COLO829 (cell line): ENCODE results near the gene ZNF335.
A peak's percentile ranks its signal among the peaks of the same experiment; 100 is the strongest.
"Not testable (repeated sequence)": the region's sequence is repeated elsewhere in the genome, so short reads cannot be mapped to it uniquely, and the experiment has no call there.

Experiments used
- DNase-seq: peaks from one replicate; pipeline ENCODE4 v3.0.0; 2012; ENCODE audit warnings: low spot score

Gene ZNF335

DNA sequence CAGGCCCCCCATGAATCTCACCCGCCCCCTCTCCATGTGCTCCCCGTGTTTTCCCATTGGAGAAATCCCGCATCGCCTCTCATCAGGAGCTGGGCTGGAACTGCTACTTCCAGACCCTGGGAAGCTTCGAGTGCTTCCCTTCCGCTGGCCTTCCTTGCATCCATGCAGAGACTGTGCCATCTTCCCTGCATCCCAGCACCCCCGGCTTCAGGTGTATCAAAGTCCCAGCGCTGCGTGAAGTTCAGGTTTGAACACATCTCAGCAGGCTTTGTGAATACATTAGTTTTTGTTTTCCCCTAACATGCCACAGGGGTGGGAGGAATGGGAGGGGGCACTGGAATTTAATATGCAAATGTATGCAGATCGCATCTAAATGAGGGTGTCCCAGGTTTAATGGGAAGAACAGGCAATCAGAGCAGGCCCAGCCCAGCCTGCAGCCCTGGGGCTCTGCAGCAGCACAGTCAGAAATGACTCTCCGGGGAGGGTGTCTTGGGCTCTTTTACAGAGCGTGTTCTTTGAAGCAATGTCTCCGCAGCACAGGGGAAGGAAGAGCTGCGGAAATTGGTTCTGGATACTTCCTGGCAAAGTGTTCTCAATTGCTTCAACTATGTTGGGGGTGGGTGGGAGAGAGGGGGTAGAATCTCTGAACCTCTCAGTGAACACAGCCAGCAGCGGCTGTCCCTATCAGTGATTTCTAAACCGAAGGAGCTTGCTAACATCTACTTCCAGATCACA is 28.4 kb upstream of the ZNF335 start:
- DNase-seq, result no peak

DNA sequence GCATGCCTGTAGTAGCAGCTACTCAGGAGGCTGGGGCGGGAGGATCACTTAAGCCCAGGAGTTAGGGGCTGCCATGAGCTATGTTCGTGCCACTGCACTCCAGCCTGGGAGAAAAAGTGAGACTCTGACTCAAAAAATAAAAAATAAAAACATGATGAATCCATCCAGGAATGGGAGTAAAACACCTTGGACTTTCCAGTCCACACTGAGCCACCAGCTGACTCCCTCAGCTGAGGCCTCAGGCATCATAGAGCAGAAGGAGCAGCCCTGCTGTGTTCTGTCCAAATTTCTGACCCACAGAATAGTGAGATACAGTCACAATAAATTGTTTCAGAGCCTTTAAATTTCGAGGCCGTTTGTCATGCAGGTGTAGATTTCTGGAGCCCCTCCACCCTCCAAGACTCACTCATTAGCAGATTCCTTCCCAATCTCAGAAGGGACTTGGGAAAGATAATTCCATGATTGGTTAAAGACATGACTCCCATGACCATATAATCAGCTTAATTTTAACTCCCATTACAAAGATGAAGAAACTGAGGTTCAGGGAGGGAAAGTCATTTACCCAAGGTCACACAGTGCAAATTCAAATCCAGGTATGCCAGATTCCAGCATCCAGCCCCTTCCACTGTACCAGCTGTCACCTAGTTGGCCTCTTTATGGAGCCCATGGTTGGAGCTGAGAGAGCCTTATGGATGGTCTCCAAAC is 27.7 kb upstream of the ZNF335 start:
- DNase-seq, result no peak

GRCh38 chr20:45998761-45999160 is 26.8 kb upstream of the ZNF335 start:
- no peak for DNase-seq

GRCh38 chr20:45998337-45998736 is 26.3 kb upstream of the ZNF335 start:
- no peak for DNase-seq

DNA sequence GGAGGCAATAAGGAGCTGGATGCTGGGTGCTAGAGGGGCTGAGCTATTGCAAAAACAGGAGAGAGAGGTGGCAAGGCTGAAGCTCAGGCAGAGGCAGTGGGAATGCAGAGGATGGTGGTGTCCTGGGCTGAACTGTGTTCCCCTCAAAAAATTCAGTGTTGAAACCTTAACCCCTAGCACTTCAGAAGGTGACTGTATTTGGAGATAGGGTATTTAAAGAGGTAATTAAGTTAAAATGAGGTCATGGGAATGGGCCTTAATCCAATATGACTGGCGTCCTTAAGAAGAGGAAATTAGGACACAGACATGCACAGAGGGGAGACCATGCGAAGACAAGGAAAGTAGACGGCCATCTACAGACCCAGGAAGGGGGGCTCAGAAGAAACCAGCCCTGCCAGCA is 25.2 kb upstream of the ZNF335 start:
- DNase-seq, result no peak

GRCh38 chr20:45995495-45996097 is 23.6 kb upstream of the ZNF335 start:
- DNase-seq, result not testable (repeated sequence)

GRCh38 chr20:45994761-45995493 is 22.9 kb upstream of the ZNF335 start:
- DNase-seq, result no peak

DNA sequence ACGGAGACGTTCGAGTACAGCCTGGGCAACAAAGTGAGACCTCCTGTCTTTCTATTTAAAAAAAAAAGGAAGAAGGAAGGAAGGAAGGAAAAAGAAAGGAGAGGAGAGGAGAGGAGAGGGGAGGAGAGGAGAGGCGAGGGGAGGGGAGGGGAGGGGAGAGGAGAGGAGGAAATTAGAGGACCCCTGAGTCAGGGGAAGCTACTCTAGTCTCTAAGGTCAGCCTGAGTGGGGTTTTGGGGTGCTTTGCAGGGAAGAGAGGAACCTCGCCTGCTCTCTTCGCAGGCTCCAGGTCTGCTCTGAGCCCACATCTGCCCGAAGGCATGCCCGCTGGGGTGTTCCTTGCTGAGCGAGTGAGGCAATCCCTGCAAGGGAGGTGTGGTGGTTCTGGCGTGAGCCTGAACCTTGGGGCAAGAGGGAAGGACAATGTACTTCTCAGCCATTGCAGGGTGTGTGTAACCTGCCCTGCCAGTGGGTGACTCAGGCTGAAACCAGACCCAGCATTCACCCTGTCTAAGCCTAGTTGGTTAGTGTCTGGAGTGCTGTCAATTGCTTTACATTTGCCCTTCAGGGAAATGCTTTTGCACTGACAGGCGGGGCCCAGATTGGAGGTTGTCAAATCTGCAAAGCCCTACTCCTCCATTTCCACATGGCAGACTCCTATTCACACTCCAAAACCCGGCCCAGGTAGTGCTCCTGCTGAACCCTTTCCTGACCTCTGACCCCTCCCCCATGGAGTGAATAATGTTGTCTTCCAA is 21.4 kb upstream of the ZNF335 start:
- DNase-seq, result peak; percentile 77

GRCh38 chr20:45991616-45992015 is 19.6 kb upstream of the ZNF335 start:
- no peak for DNase-seq

DNA sequence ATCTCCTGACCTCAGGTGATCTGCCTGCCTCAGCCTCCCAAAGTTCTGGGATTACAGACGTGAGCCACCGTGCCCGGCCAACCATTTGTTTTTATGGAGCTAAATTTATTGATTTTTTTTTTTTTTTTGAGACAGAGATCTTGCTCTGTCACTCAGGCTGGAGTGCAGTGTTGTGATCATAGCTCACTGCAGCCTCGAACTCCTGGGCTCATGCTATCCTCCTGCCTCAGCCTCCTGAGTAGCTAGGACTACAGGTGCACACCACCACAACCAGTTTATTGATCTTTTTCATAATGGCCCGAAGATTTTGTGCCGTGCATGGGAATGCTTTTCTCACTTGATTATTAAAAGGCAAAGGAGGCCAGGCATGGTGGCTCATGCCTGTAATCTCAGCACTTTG is 16.8 kb upstream of the ZNF335 start:
- DNase-seq, result not testable (repeated sequence)

DNA sequence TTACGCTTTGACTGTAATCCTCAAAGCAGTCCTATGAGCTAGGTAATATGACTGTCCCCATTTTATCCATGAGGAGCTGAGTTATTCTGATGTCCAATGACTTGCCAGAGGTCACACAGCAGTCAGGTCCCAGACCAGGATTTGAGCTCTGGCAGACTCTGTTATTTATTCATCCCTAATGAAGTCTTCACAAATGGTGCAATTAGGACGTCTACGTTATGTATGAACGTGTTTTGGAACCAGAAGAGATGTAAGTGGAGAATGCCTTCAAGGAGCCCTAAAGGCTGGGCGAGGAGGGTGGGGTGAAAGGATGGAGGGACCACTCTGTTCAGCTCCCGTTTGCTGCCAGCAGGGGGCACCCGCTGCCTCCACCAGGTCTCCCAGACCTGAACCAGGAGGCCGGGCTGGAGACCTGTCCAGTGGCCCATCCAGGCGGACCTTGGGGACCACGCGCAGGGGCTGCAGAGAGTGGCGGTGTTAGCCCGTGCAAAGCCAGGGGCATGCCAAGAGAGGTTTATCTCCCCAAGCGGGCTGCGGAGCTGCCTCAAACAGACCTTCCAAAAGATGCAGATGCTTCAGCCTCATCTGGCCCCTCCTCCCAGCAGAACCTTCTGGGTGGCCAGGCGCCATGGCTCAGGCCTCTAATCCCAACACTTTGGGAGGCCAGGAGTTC is 15.2 kb upstream of the ZNF335 start:
- peak; percentile 75 for DNase-seq

GRCh38 chr20:45985573-45985972 is 13.6 kb upstream of the ZNF335 start:
- no peak for DNase-seq

GRCh38 chr20:45983279-45983743 is 11.3 kb upstream of the ZNF335 start:
- DNase-seq, result no peak

- no peak for DNase-seq
These were observed 9.3 kb upstream of the ZNF335 start for GRCh38 chr20:45981261-45981660.

- no peak for DNase-seq
These were observed 4.1 kb upstream of the ZNF335 start for GRCh38 chr20:45976086-45976485.

GRCh38 chr20:45975686-45976085 is 3.7 kb upstream of the ZNF335 start:
- DNase-seq, result no peak

- DNase-seq, result no peak
These were observed 3.0 kb upstream of the ZNF335 start for GRCh38 chr20:45974896-45975565.

DNA sequence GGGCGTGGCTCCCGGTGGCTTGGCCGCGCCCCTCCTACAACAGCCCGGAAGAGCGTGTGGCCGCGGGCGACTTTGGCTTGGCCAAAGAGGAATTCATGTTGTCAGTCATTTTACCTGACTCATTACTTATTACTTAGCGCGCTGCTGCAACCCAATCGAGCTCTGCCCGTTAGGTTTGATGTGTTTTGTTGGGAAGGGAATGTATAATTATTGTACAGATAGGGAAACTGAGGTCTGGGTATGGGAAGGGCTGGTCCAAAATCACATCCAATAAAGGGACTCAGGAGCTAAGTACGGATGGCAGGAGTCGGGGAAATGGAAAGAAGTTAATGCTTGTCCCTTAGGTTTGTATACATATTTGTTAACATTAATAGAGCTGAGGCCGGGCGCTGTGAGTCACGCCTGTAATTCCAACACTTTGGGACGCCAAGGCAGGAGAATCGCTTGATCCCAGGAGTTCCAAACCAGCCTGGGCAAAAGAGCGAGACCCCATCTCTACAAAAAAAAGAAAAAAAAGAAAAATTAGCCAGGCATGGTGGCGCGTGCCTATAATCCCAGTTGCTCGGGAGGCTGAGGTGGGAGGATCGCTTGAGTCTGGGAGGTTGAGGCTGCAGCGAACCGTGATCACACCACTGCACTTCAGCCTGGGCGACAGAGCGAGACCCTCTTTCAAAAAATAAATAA is 639 bp upstream of the ZNF335 start:
- peak; percentile 99 for DNase-seq

DNA sequence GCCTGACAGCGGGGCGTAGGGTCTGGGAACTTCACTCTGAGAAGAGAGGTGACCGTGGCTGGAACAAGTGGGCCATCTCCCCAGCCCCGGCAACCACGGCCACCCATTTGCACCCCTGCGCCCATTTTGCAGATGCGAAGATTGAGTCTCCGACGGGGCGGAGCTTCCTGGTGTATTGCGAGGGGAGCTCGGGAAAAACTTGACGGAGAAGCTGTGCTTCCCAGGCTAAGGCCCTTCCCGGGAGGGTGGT is 653 bp downstream of the ZNF335 start:
- no peak for DNase-seq
